H1 (cell line): ENCODE measurements around the gene MSANTD4. TPM values are rescaled to one million over a fixed set of nuclear protein-coding genes. Genes with fewer than 3 reads are reported as not detected.

Experiments used
- CTCF ChIA-PET: fragments of 300-600 bp; sonication (Branson Sonifier 250); formaldehyde crosslinking; loops from one replicate; lab custom pipeline; 2021; ENCODE audit not compliant: partially characterized antibody; lab: Charles Lee
- POLR2A ChIA-PET: fragments of 300-600 bp; sonication (Branson Sonifier 250); formaldehyde crosslinking; loops from one replicate; lab custom pipeline; 2021; ENCODE audit warnings: inconsistent platforms; ENCODE audit not compliant: partially characterized antibody; lab: Charles Lee
- DNase-seq, 2 experiments: peaks; one replicate each; pipeline versions ENCODE4 v3.0.0 to v3.0.0-alpha.2; 2010 to 2022; ENCODE audit warnings: low spot score in 2 of 2, low read depth in 1 of 2, mixed read lengths in 1 of 2
- FAIRE-seq: peaks from 2 replicates; lab custom pipeline; 2011; peaks lifted over from hg19 to GRCh38; lab: Jason Lieb, UNC
- H2AFZ ChIP-seq: 2 replicates; pipeline ENCODE4 v1.8.1; 2012; ENCODE audit warnings: low read length, inconsistent platforms
- H2AK5ac ChIP-seq: 2 replicates; pipeline ENCODE4 v1.6.1; 2013; ENCODE audit warnings: low read depth, low read length
- H2BK120ac ChIP-seq: replicated peaks from 2 replicates; pipeline ENCODE3; 2013; ENCODE audit warnings: low read depth, low read length, inconsistent platforms
- H2BK12ac ChIP-seq: 2 replicates; pipeline ENCODE4 v1.6.1; 2013; ENCODE audit warnings: low read depth, low read length
- H2BK15ac ChIP-seq: 2 replicates; pipeline ENCODE4 v1.6.1; 2013; ENCODE audit warnings: low read length
- H2BK20ac ChIP-seq: 2 replicates; pipeline ENCODE4 v1.6.1; 2013; ENCODE audit warnings: low read length
- H2BK5ac ChIP-seq: 2 replicates; pipeline ENCODE4 v1.6.1; 2013; ENCODE audit warnings: low read depth, low read length
- H3K14ac ChIP-seq: 2 replicates; pipeline ENCODE4 v1.6.1; 2013; ENCODE audit warnings: inconsistent platforms; ENCODE audit not compliant: insufficient read length
- H3K18ac ChIP-seq: 2 replicates; pipeline ENCODE4 v1.6.1; 2013; ENCODE audit warnings: low read length; ENCODE audit errors: extremely low read depth
- H3K23ac ChIP-seq: 2 replicates; pipeline ENCODE4 v1.6.1; 2013; ENCODE audit warnings: inconsistent platforms; ENCODE audit not compliant: insufficient read length
- H3K23me2 ChIP-seq: 2 replicates; pipeline ENCODE4 v1.6.1; 2013; ENCODE audit warnings: low read depth, low read length
- H3K27ac ChIP-seq: 2 replicates; pipeline ENCODE4 v1.6.1; 2011; ENCODE audit warnings: low read depth, low read length, inconsistent platforms
- H3K27me3 ChIP-seq, 4 experiments: replicated peaks in 1 of 4; 1 replicate in 1 of 4; 2 replicates in 3 of 4; pipeline versions ENCODE4 v1.6.1 to v1.8.1; 2011 to 2013; ENCODE audit warnings: low read length in 3 of 4, mild to moderate bottlenecking in 3 of 4, inconsistent platforms in 2 of 4, mixed read lengths in 2 of 4, moderate library complexity in 1 of 4; ENCODE audit not compliant: control insufficient read depth in 3 of 4, insufficient read depth in 3 of 4; ENCODE audit errors: extremely low read depth in 1 of 4
- H3K36me3 ChIP-seq, 4 experiments: 2 replicates each; pipeline versions ENCODE4 v1.6.1 to v1.8.1; 2011 to 2013; ENCODE audit warnings: mild to moderate bottlenecking in 4 of 4, low read length in 3 of 4, moderate library complexity in 2 of 4, control low read depth in 1 of 4, inconsistent platforms in 1 of 4; ENCODE audit not compliant: insufficient read depth in 4 of 4, control insufficient read depth in 2 of 4
- H3K4ac ChIP-seq: replicated peaks from 2 replicates; pipeline ENCODE3; 2013; ENCODE audit warnings: low read length, low read depth, mixed read lengths, inconsistent platforms; ENCODE audit not compliant: insufficient read length
- H3K4me1 ChIP-seq, 4 experiments: replicated peaks in 1 of 4; 1 replicate in 1 of 4; 2 replicates in 3 of 4; pipeline versions ENCODE4 v1.6.1 to v1.8.1; 2011 to 2013; ENCODE audit warnings: low read length in 3 of 4, inconsistent platforms in 2 of 4, mixed read lengths in 1 of 4; ENCODE audit not compliant: insufficient read depth in 4 of 4, control insufficient read depth in 3 of 4
- H3K4me2 ChIP-seq, 2 experiments: 2 replicates each; pipeline versions ENCODE4 v1.6.1 to v1.8.1; 2011 to 2013; ENCODE audit warnings: low read depth in 2 of 2, low read length in 2 of 2, control low read depth in 1 of 2, inconsistent platforms in 1 of 2, mild to moderate bottlenecking in 1 of 2; ENCODE audit not compliant: insufficient read depth in 1 of 2
- H3K4me3 ChIP-seq, 4 experiments: fragments of 200-600, 300-600 bp in 1 of 4; sonication (generic), shearing (Covaris generic), sonication (Bioruptor Twin) in 1 of 4; 2 replicates each; pipeline versions ENCODE4 v1.5.1 to v1.8.1; 2011 to 2016; ENCODE audit warnings: low read length in 4 of 4, low read depth in 3 of 4, control low read depth in 2 of 4, inconsistent platforms in 2 of 4, mild to moderate bottlenecking in 2 of 4, mixed read lengths in 1 of 4, moderate library complexity in 1 of 4; ENCODE audit not compliant: insufficient read depth in 2 of 4; ENCODE audit errors: extremely low read depth in 1 of 4
- H3K56ac ChIP-seq: replicated peaks from 2 replicates; pipeline ENCODE3; 2013; ENCODE audit warnings: low read depth, mild to moderate bottlenecking, mixed read lengths, low read length, inconsistent platforms; ENCODE audit not compliant: insufficient read length
- H3K79me1 ChIP-seq: 2 replicates; pipeline ENCODE4 v1.6.1; 2013; ENCODE audit warnings: low read depth, low read length, control low read depth
- H3K79me2 ChIP-seq, 2 experiments: 2 replicates each; pipeline versions ENCODE4 v1.6.1 to v1.8.1; 2012 to 2013; ENCODE audit warnings: low read length in 2 of 2, mild to moderate bottlenecking in 2 of 2, inconsistent platforms in 1 of 2; ENCODE audit not compliant: insufficient read depth in 2 of 2, control insufficient read depth in 1 of 2
- H3K9ac ChIP-seq, 4 experiments: replicated peaks in 1 of 4; 1 replicate in 1 of 4; 2 replicates in 3 of 4; pipeline versions ENCODE4 v1.6.1 to v1.8.1; 2011 to 2013; ENCODE audit warnings: low read depth in 3 of 4, low read length in 3 of 4, control low read depth in 2 of 4, mild to moderate bottlenecking in 2 of 4, moderate library complexity in 2 of 4, inconsistent platforms in 1 of 4; ENCODE audit errors: extremely low read depth in 1 of 4
- H3K9me3 ChIP-seq, 2 experiments: 2 replicates each; pipeline versions ENCODE4 v1.6.1 to v1.8.1; 2012 to 2013; ENCODE audit warnings: mild to moderate bottlenecking in 2 of 2, moderate library complexity in 2 of 2, control low read depth in 1 of 2, inconsistent platforms in 1 of 2, low read depth in 1 of 2, low read length in 1 of 2, mixed read lengths in 1 of 2; ENCODE audit not compliant: insufficient read depth in 2 of 2
- H4K20me1 ChIP-seq, 2 experiments: replicated peaks in 1 of 2; 2 replicates each; pipeline versions ENCODE3 to v1.8.1; 2011 to 2013; ENCODE audit warnings: inconsistent platforms in 2 of 2, low read length in 2 of 2, mild to moderate bottlenecking in 1 of 2; ENCODE audit not compliant: insufficient read depth in 2 of 2, control insufficient read depth in 1 of 2
- H4K5ac ChIP-seq: 2 replicates; pipeline ENCODE4 v1.6.1; 2013; ENCODE audit warnings: low read length, low read depth, mixed read lengths, inconsistent platforms; ENCODE audit not compliant: insufficient read length
- H4K8ac ChIP-seq: 2 replicates; pipeline ENCODE4 v1.8.0; 2013; ENCODE audit warnings: mild to moderate bottlenecking, moderate library complexity, low read length, inconsistent platforms; ENCODE audit not compliant: insufficient read depth; ENCODE audit errors: extremely low read depth
- H4K91ac ChIP-seq: replicated peaks from 2 replicates; pipeline ENCODE3; 2013; ENCODE audit warnings: low read length, mixed read lengths, inconsistent platforms; ENCODE audit not compliant: insufficient read length
- CBX8 ChIP-seq: fragments of 300-800, 300-1000 bp; sonication (generic); IDR thresholded peaks from 2 replicates; pipeline ENCODE4 v1.7.1; 2016; ENCODE audit warnings: low read depth, low read length, borderline replicate concordance
- CHD1 ChIP-seq: IDR thresholded peaks from 2 replicates; pipeline ENCODE4 v1.6.1; 2012; ENCODE audit warnings: low read depth, low read length, improper control_type of control experiment
- EGR1 ChIP-seq: IDR thresholded peaks from 2 replicates; pipeline ENCODE4 v1.6.1; 2011; ENCODE audit warnings: low read depth, low read length, borderline replicate concordance
- GTF2F1 ChIP-seq: IDR thresholded peaks from 2 replicates; pipeline ENCODE4 v1.6.1; 2012; ENCODE audit warnings: low read depth, low read length, improper control_type of control experiment, borderline replicate concordance
- HDAC6 ChIP-seq: IDR thresholded peaks from one replicate; pipeline ENCODE4 v1.7.1; 2012; ENCODE audit warnings: low read depth, mild to moderate bottlenecking, inconsistent platforms, low read length, moderate library complexity
- JUND ChIP-seq: IDR thresholded peaks from 2 replicates; pipeline ENCODE4 v1.6.1; 2011; ENCODE audit warnings: mild to moderate bottlenecking, improper control_type of control experiment, low read length
- MAFK ChIP-seq: IDR thresholded peaks from 2 replicates; pipeline ENCODE4 v1.6.1; 2012; ENCODE audit warnings: low read depth, mild to moderate bottlenecking, improper control_type of control experiment, low read length
- RAD21 ChIP-seq, 2 experiments: IDR thresholded peaks in 1 of 2; conservative IDR thresholded peaks in 1 of 2; 2 replicates each; pipeline ENCODE4 v1.6.1; 2011; ENCODE audit warnings: low read depth in 2 of 2, low read length in 2 of 2, improper control_type of control experiment in 1 of 2, inconsistent platforms in 1 of 2, mild to moderate bottlenecking in 1 of 2, moderate library complexity in 1 of 2
- SIRT6 ChIP-seq: IDR thresholded peaks from one replicate; pipeline ENCODE4 v1.7.1; 2012; ENCODE audit warnings: low read length, inconsistent platforms
- YY1 ChIP-seq: IDR thresholded peaks from 2 replicates; pipeline ENCODE4 v1.6.1; 2011; ENCODE audit warnings: low read depth, mild to moderate bottlenecking, low read length
- ZNF274 ChIP-seq: IDR thresholded peaks from 2 replicates; pipeline ENCODE4 v1.7.0; 2012; ENCODE audit warnings: low read length, borderline replicate concordance; ENCODE audit errors: extremely low read depth
- polyA plus RNA-seq, 7 experiments: library from polyadenylated mRNA; depleted of rRNA in 3 of 7; stranded (reverse) in 5 of 7; unstranded in 2 of 7; fragments of >200 nt in 5 of 7; fragments of 200-250 nt in 2 of 7; gene quantifications; 1 replicate in 5 of 7; 2 replicates in 1 of 7; 4 replicates in 1 of 7; pipeline versions ENCODE4 v1.2.1 to v1.2.3, GENCODE V29; 2011 to 2013; ENCODE audit warnings: missing spikeins in 2 of 7, mixed read lengths in 2 of 7
- total RNA-seq: library from RNA; stranded (reverse); fragmentation: NEBNext Ultra II Directional; extraction: Animal tissue kit (Norgen Biotek cat#: 25700); gene quantifications from 2 replicates; pipeline ENCODE4 v1.2.1, GENCODE V29; 2021

Gene MSANTD4
- total and polyA plus RNA-seq, 2 of the 8 experiments (the other 6 are each of a cell fraction or from before 2014, with no cell fraction given): 5.1 to 21.9 TPM

DNA sequence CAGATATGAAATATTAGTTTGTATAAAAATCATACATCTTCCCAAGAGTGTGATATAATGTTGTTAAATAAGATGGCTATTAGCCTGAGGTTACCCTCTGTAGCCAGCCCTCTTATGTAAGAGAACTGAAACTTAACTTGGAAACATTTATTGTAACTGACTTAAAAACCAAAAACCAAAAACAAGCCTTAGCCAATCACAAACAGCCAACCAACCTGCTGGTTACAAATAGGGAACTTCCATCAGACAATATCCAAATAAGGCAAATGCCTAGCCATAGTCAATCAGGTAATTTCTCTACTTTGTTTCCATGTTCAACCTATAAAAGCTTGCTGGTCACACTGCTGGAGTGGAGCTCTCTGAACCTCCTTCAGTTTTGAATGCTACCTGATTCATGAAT, 41.0 kb upstream of the MSANTD4 start:
- Histone ChIP-seq H4K5ac (no peak overlapping the region), H2AK5ac (no peak overlapping the region), H4K8ac (no peak overlapping the region), H2BK20ac (no peak overlapping the region), H3K23me2 (no peaks in the 10 kb centered on the region), H4K20me1 (no peaks in the 10 kb centered on the region), H4K91ac (no peak overlapping the region), H3K27me3 (no peaks in the 10 kb centered on the region), H3K9ac (no peak overlapping the region), H3K36me3 (no peaks in the 10 kb centered on the region), H3K4me3 (no peak overlapping the region), H3K79me1 (no peaks in the 10 kb centered on the region), H3K18ac (no peak overlapping the region), H3K9me3 (no peaks in the 10 kb centered on the region), H2AFZ (no peak overlapping the region), H3K4ac (no peak overlapping the region), H2BK15ac (no peak overlapping the region), H3K27ac (no peak overlapping the region), H2BK5ac (no peak overlapping the region), H3K23ac (no peak overlapping the region), H3K56ac (no peak overlapping the region), H3K4me2 (no peak overlapping the region), H3K79me2 (no peaks in the 10 kb centered on the region), H2BK120ac (no peak overlapping the region), H3K14ac (no peak overlapping the region), H3K4me1 (peaks cover 0 to 5% (median 2%) of the 10 kb centered on the region in 4 experiments; a peak in 3 of 7 replicates), H2BK12ac (no peak overlapping the region)
- TF ChIP-seq ZNF274 (no peak), MAFK (no peak), JUND (no peak), CHD1 (no peak), EGR1 (no peak), HDAC6 (no peak), CBX8 (no peak), YY1 (no peak), GTF2F1 (no peak), RAD21 (IDR thresholded peaks at IDR 0.05 in 1 of 2, conservative IDR thresholded peaks at IDR 0.05 in 1 of 2; ENCODE audit: low read depth in 2 of 2, low read length in 2 of 2) (no peak), SIRT6 (no peak)
- FAIRE-seq (no peak), DNase-seq (no peak)
- POLR2A ChIA-PET: no interaction called here
- CTCF ChIA-PET: interaction anchor here (1.6 kb wide), 1 partner anchor 13 kb away, joined by 4 read pairs; no protein-coding TSS in a partner anchor
